Spleen (tissue), 7 donors: ENCODE measurements around the gene PHKB.

Experiments
- POLR2AphosphoS5 ChIP-seq, 3 donors: sonication (generic); formaldehyde crosslinking; IDR thresholded peaks; one replicate each; pipeline ENCODE4 v1.5.1; 2017; ENCODE audit warnings: antibody characterized with exemption in 3 of 3
- TF ChIP-seq, protein P1 (sequence below), 11 experiments: fragments of 200-600 bp in 7 of 11; fragments of 450-650 bp in 4 of 11; sonication (generic) in 4 of 11; IDR thresholded peaks in 8 of 11; conservative IDR thresholded peaks in 3 of 11; 1 replicate in 7 of 11; 2 replicates in 4 of 11; pipeline versions ENCODE4 v1.4.0 to v1.8.0; 2016 to 2021; ENCODE audit warnings: antibody characterized with exemption in 11 of 11, inconsistent platforms in 4 of 11, mild to moderate bottlenecking in 1 of 11
- donor health status: DM: no; HTN: no; CAD: no; lungs with moderate emphysema.
- donor health status: DM: no; HTN: no; CAD: no.
- donor health status: DM: no; HTN: no; CAD: no.

GRCh38 chr16:47713225-47713595 lies 252.1 kb downstream of the PHKB start:
- TF ChIP-seq, protein P1, sequence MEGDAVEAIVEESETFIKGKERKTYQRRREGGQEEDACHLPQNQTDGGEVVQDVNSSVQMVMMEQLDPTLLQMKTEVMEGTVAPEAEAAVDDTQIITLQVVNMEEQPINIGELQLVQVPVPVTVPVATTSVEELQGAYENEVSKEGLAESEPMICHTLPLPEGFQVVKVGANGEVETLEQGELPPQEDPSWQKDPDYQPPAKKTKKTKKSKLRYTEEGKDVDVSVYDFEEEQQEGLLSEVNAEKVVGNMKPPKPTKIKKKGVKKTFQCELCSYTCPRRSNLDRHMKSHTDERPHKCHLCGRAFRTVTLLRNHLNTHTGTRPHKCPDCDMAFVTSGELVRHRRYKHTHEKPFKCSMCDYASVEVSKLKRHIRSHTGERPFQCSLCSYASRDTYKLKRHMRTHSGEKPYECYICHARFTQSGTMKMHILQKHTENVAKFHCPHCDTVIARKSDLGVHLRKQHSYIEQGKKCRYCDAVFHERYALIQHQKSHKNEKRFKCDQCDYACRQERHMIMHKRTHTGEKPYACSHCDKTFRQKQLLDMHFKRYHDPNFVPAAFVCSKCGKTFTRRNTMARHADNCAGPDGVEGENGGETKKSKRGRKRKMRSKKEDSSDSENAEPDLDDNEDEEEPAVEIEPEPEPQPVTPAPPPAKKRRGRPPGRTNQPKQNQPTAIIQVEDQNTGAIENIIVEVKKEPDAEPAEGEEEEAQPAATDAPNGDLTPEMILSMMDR (IDR thresholded peaks at IDR 0.05 in 8 of 11, conservative IDR thresholded peaks at IDR 0.05 in 3 of 11): no peak
- peak in 1 of 3 donors; percentile 11 for TF ChIP-seq POLR2AphosphoS5 (IDR thresholded peaks at IDR 0.05)
